GM13976 (cell line): ENCODE data around the gene TSBP1.

Source experiments
- DNase-seq: peaks from one replicate; pipeline ENCODE4 v3.0.0; 2012; ENCODE audit warnings: low spot score
- in situ Hi-C: fragments of 300-500 bp; cut with MboI; formaldehyde crosslinking; loops from one replicate; pipeline ENCODE4 v1.12.0; 2022; ENCODE audit warnings: low sequenced_read_pairs, mixed read lengths, inconsistent platforms; ENCODE audit not compliant: unreplicated experiment
- TF ChIP-seq, protein P1 (sequence below): IDR thresholded peaks from 2 replicates; pipeline ENCODE4 v1.5.1; 2012; ENCODE audit warnings: borderline replicate concordance, mild to moderate bottlenecking; ENCODE audit not compliant: insufficient read depth; ENCODE audit errors: extremely low read depth, missing control alignments, control extremely low read depth

TSBP1 gene

DNA sequence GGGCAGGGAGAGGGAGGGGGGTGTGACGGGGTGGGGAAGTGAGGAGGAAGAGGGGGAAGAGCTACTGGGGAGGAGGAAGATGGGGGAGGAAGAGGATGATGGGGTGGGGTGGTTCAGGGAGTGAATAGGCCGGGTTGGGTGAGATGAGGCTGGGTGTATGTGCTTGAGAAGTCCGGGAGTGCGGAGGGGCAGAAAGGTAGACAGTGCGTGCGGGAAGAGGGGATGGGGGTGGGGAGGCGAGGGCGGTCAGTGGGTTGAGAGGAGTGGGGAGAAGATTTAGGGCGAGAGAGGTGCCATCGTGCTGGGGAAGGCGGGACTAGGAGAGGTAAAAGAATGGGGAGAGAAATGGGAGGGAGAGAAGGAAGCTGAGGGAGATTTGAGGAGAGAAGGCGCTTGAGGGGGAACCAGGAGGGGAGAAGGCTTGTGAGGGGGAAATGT, 116.9 kb downstream of the TSBP1 start:
- DNase-seq: no peak
- TF ChIP-seq, protein P1, sequence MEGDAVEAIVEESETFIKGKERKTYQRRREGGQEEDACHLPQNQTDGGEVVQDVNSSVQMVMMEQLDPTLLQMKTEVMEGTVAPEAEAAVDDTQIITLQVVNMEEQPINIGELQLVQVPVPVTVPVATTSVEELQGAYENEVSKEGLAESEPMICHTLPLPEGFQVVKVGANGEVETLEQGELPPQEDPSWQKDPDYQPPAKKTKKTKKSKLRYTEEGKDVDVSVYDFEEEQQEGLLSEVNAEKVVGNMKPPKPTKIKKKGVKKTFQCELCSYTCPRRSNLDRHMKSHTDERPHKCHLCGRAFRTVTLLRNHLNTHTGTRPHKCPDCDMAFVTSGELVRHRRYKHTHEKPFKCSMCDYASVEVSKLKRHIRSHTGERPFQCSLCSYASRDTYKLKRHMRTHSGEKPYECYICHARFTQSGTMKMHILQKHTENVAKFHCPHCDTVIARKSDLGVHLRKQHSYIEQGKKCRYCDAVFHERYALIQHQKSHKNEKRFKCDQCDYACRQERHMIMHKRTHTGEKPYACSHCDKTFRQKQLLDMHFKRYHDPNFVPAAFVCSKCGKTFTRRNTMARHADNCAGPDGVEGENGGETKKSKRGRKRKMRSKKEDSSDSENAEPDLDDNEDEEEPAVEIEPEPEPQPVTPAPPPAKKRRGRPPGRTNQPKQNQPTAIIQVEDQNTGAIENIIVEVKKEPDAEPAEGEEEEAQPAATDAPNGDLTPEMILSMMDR: no peak
- in situ Hi-C loops: no loop called here

DNA sequence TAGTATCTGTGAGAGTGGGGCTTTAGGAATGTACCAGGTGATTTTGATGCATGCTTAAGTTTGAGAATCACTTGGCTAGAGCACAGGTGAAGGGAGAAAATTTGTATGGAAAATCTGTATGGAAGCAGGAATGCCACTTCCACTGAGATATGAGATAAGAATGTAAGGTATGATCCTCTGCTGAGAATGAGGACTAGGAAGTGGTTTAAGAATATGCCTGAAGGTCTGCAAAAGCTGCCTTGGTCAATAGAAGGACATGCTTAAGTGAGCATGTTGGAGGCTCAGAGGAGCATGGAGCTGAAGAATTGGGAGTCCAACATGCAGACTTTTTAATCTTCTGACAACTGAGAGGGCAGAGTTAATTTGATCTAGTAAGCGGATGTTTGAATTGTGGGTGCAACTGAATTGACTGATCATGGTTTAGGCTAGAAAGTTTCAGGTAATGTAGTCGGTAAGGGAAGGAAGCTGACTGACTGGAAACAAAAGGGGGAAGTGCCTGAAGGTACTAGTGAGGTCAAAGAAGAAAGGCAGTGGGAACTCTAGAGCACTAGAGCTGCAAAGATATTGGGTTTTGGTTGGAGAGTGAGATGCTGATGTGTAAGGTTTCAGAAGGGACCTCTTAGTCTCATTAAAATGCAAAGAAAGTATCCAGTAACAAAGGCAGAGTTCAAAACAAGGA, 119.2 kb downstream of the TSBP1 start:
- no peak for DNase-seq
- TF ChIP-seq, protein P1: no peak
- in situ Hi-C loops: no loop called here

DNA sequence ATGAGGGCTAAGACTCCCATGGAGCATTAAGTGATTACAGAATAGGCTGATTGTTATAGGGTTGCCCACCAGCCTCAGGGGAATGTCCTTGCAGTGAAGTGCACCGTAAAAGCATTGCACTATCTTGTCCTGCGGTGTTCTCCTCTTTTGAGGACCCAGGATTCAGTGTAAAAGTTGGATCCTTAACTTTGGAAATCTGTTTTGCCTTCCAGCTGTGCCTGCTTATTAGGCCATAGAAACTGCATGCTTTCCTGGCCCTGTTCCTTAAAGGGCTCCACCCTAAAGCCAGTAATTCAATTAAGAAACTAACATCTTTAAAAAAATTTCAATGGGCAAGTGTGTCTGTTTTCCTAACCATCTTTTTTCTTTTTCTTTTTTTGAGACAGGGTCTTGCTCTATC, 122.4 kb downstream of the TSBP1 start:
- TF ChIP-seq, protein P1: no peak
- in situ Hi-C loops: loop anchor here (10.0 to 25.0 kb wide), 3 partner anchors 166 to 538 kb away; no protein-coding TSS in a partner anchor
- no peak for DNase-seq

DNA sequence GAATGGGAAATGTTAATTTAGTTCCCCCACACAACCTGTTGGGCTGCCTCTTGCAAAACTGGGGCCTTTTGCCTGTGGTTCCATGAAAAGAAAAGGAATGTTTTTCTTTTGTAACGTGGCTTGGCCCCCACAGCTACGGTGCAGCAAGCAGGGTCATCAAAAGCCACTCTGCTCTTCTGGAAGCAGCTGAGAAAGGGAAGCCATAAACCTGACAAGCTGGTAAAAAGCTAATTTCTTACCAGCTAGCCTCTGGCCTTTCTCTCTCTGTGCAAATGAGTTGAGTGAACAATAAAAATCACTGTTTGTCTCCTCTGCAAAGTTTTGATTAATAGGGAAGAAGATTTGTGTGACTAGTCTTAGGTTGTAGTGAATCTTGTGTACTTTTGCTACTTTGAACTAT, 124.3 kb downstream of the TSBP1 start:
- in situ Hi-C loops: loop anchor here (10.0 to 25.0 kb wide), 3 partner anchors 167 to 540 kb away; no protein-coding TSS in a partner anchor

DNA sequence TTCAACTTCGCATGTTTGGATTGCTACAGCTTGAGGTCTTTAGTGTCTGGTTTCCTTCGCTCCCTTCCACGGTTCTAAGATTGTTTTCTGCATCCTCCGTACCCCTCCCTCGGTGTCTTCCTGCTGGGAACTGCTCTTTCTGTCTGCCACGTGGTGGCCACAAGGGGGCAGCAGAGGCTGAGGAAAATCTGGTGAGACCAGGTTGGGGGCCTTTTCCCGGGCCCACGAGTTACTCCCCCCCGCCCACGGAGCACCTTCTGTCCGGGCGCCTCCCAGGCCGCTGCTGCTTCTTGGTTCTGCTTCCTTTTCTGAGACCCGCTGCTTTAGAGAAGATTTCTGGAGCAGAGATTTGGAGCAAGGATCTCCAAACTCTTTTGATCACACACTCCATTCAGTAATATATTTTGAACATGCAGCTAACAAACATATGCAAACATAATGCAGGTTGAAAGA, 126.7 kb downstream of the TSBP1 start:
- in situ Hi-C loops: loop anchor here (10.0 to 25.0 kb wide), 3 partner anchors 170 to 542 kb away; no protein-coding TSS in a partner anchor

More for the DNA sequence above, 124.3 kb downstream of the TSBP1 start:
- TF ChIP-seq, protein P1: no peak
- DNase-seq: no peak

DNA sequence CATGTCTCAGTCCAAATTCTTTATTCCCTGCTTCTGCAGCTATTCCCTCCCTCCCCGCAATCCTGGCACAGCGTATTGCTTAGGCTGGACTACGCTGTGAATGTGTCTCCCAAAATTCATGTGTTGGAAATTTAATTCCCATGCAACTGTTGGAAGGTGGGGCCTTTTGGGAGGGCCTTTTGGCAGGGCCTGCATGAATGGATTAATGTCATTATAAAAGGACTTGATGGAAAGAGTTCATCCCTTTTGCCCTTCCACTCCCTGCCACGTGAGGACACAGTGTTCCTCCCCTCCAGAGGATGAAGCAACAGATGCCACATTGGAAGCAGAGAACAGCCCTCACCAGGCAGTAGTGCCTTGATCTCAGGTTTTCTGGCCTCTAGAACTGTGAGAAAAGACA, 127.4 kb downstream of the TSBP1 start:
- DNase-seq: no peak
- TF ChIP-seq, protein P1: no peak
- in situ Hi-C loops: loop anchor here (10.0 to 25.0 kb wide), 3 partner anchors 171 to 543 kb away; no protein-coding TSS in a partner anchor

More for the DNA sequence above, 126.7 kb downstream of the TSBP1 start:
- TF ChIP-seq, protein P1: peak; percentile 94
- DNase-seq: peak; percentile 87
